Ascending aorta (tissue), 2 donors: ENCODE measurements around the gene BOD1. TPM values are rescaled to one million over a fixed set of nuclear protein-coding genes. Genes with fewer than 3 reads are reported as not detected.
A peak's percentile ranks its signal among the peaks of the same experiment; 100 is the strongest.
"Not testable (repeated sequence)": the region's sequence is repeated elsewhere in the genome, so short reads cannot be mapped to it uniquely, and the experiment has no call there.

Source experiments
- DNase-seq, 2 donors: peaks; one replicate each; pipeline ENCODE4 v3.0.0-alpha.2; 2019; ENCODE audit warnings: low spot score in 2 of 2
- H3K27ac ChIP-seq, 2 donors: fragments of 200-600 bp; sonication (generic); one replicate each; pipeline ENCODE4 v1.5.1; 2016 to 2017; ENCODE audit warnings: mild to moderate bottlenecking in 1 of 2
- H3K27me3 ChIP-seq: fragments of 200-600 bp; sonication (generic); one replicate; pipeline ENCODE4 v1.5.1; 2017
- H3K36me3 ChIP-seq, 2 donors: fragments of 200-600 bp; sonication (generic); one replicate each; pipeline ENCODE4 v1.5.1; 2016
- H3K4me1 ChIP-seq, 2 donors: fragments of 200-600 bp; sonication (generic); one replicate each; pipeline ENCODE4 v1.5.1; 2016 to 2017; ENCODE audit warnings: mild to moderate bottlenecking in 1 of 2
- H3K4me3 ChIP-seq, 2 donors: fragments of 200-600 bp; sonication (generic); one replicate each; pipeline ENCODE4 v1.5.1; 2016 to 2017; ENCODE audit warnings: mild to moderate bottlenecking in 1 of 2
- H3K9me3 ChIP-seq, 2 donors: fragments of 200-600 bp; sonication (generic); one replicate each; pipeline ENCODE4 v1.5.1; 2016
- CTCF ChIP-seq, 3 experiments: fragments of 200-600 bp in 2 of 3; fragments of 450-650 bp in 1 of 3; sonication (generic) in 2 of 3; IDR thresholded peaks; one replicate each; pipeline ENCODE4 v1.5.1; 2016 to 2019; ENCODE audit warnings: antibody characterized with exemption in 3 of 3, mild to moderate bottlenecking in 1 of 3, moderate library complexity in 1 of 3
- intact Hi-C: fragments of 100-400 bp; cut with DNase I; formaldehyde crosslinking; loops from one replicate; pipeline ENCODE4 v1.15.1; 2023
- total RNA-seq: library from RNA; depleted of rRNA; stranded (reverse); fragments of >200 nt; gene quantifications from one replicate; pipeline ENCODE4 v1.1.0, GENCODE V29; 2016

The BOD1 gene
- total RNA-seq, 1 donor from 2014 or later, result 60.5 TPM

GRCh38 chr5:173591056-173591514 lies 25.4 kb downstream of the BOD1 start:
- Histone ChIP-seq H3K4me3 (peak overlapping the region in 1 of 2 donors; percentile 45), H3K27me3 (no peaks in the 10 kb centered on the region), H3K4me1 (peaks cover 0 to 6% of the 10 kb centered on the region in 2 donors), H3K9me3 (peaks cover 16 to 17% of the 10 kb centered on the region in 2 donors), H3K27ac (peak overlapping the region; percentile 25 to 57), H3K36me3 (no peaks in the 10 kb centered on the region)
- no peak for TF ChIP-seq CTCF (IDR thresholded peaks at IDR 0.05)
- DNase-seq, result no peak
- intact Hi-C loops, result no loop called here

- DNase-seq, result no peak
- no peak for TF ChIP-seq CTCF (IDR thresholded peaks at IDR 0.05)
- Histone ChIP-seq H3K27me3 (no peaks in the 10 kb centered on the region), H3K9me3 (peaks cover 16 to 17% of the 10 kb centered on the region in 2 donors), H3K4me3 (peak overlapping the region in 1 of 2 donors; percentile 45), H3K27ac (peak overlapping the region; percentile 25 to 57), H3K4me1 (peaks cover 0 to 6% of the 10 kb centered on the region in 2 donors), H3K36me3 (no peaks in the 10 kb centered on the region)
- intact Hi-C loops, result no loop called here
Measured at GRCh38 chr5:173590436-173591055, 25.9 kb downstream of the BOD1 start.

- intact Hi-C loops, H3K4me1 ChIP-seq, H3K27ac ChIP-seq, DNase-seq, H3K36me3 ChIP-seq, H3K9me3 ChIP-seq, H3K27me3 ChIP-seq, H3K4me3 ChIP-seq: not testable (repeated sequence)
Measured at GRCh38 chr5:173586133-173586532, 30.3 kb downstream of the BOD1 start.

- Histone ChIP-seq H3K9me3 (peaks cover 0 to 13% of the 10 kb centered on the region in 2 donors), H3K4me1 (no peaks in the 10 kb centered on the region), H3K27ac (no peak overlapping the region), H3K27me3 (no peaks in the 10 kb centered on the region), H3K36me3 (no peaks in the 10 kb centered on the region), H3K4me3 (no peak overlapping the region)
- intact Hi-C loops, result no loop called here
- no peak for TF ChIP-seq CTCF (IDR thresholded peaks at IDR 0.05)
- DNase-seq, result no peak
Measured at GRCh38 chr5:173583346-173583745, 33.1 kb downstream of the BOD1 start.

- Histone ChIP-seq H3K36me3 (no peaks in the 10 kb centered on the region), H3K9me3 (peaks cover 0 to 13% of the 10 kb centered on the region in 2 donors), H3K4me1 (no peaks in the 10 kb centered on the region), H3K4me3 (no peak overlapping the region), H3K27ac (no peak overlapping the region), H3K27me3 (no peaks in the 10 kb centered on the region)
- intact Hi-C loops, result no loop called here
- TF ChIP-seq CTCF (IDR thresholded peaks at IDR 0.05), result no peak
- DNase-seq, result no peak
Measured at GRCh38 chr5:173582216-173583111, 34.0 kb downstream of the BOD1 start.
